Adrenal gland (tissue), 12 donors: ENCODE data around the gene SFRP5. TPM values are rescaled to one million over a fixed set of nuclear protein-coding genes. Genes with fewer than 3 reads are reported as not detected.
A peak's percentile ranks its signal among the peaks of the same experiment; 100 is the strongest.

ENCODE experiments used
- DNase-seq, 7 donors: peaks; one replicate each; pipeline ENCODE4 v3.0.0-alpha.2; 2019 to 2020
- H3K27ac ChIP-seq, 5 donors: fragments of 200-600 bp; sonication (generic) in 4 of 5; 1 replicate in 3 of 5; 2 replicates in 2 of 5; pipeline versions ENCODE4 v1.5.1 to v1.8.0; 2016 to 2020; ENCODE audit warnings: mild to moderate bottlenecking in 1 of 5
- H3K27me3 ChIP-seq: fragments of 200-600 bp; 2 replicates; pipeline ENCODE4 v1.8.0; 2021
- H3K36me3 ChIP-seq, 2 donors: fragments of 200-600 bp; replicated peaks in 1 of 2; 1 replicate in 1 of 2; 2 replicates in 1 of 2; pipeline versions ENCODE4 v1.5.1 to v1.8.0; 2018 to 2022
- H3K4me1 ChIP-seq, 2 donors: fragments of 200-600 bp; replicated peaks in 1 of 2; 1 replicate in 1 of 2; 2 replicates in 1 of 2; pipeline versions ENCODE4 v1.5.1 to v1.8.0; 2018 to 2021
- H3K4me3 ChIP-seq, 4 donors: fragments of 200-600 bp; sonication (generic) in 3 of 4; one replicate each; pipeline ENCODE4 v1.5.1; 2016 to 2018
- H3K9me3 ChIP-seq, 3 donors: fragments of 200-600 bp; sonication (generic) in 1 of 3; replicated peaks in 1 of 3; 1 replicate in 2 of 3; 2 replicates in 1 of 3; pipeline versions ENCODE4 v1.5.1 to v1.8.0; 2016 to 2021
- CTCF ChIP-seq, 6 experiments: fragments of 450-650 bp in 4 of 6; fragments of 200-600 bp in 2 of 6; sonication (generic) in 1 of 6; IDR thresholded peaks; 1 replicate in 5 of 6; 2 replicates in 1 of 6; pipeline versions ENCODE4 v1.5.1 to v1.8.0; 2016 to 2021; ENCODE audit warnings: antibody characterized with exemption in 6 of 6, mild to moderate bottlenecking in 2 of 6, moderate library complexity in 1 of 6
- POLR2A ChIP-seq, 2 donors: fragments of 450-650 bp; IDR thresholded peaks; one replicate each; pipeline ENCODE4 v1.6.1; 2017; ENCODE audit warnings: antibody characterized with exemption in 2 of 2, mild to moderate bottlenecking in 2 of 2, moderate library complexity in 1 of 2
- WGBS, 4 donors: extraction: QIAGEN DNeasy Blood & Tissue Kit in 2 of 4; methylation state at CpG; one replicate each; pipeline versions ENCODE4 v1.1.5 to v1.1.7; 2013 to 2017; 5-methylcytosine and 5-hydroxymethylcytosine counted together
- intact Hi-C, 2 donors: fragments of 100-400 bp; cut with DNase I; formaldehyde crosslinking; loops; one replicate each; pipeline versions ENCODE4 v1.14.1 to v1.15.0; 2022 to 2023
- polyA plus RNA-seq, 3 donors: library from polyadenylated mRNA; stranded (reverse); fragments of 200-250 nt in 2 of 3; fragments of 350-450 nt in 1 of 3; fragmentation: Illumina TruSeq in 1 of 3; extraction: RNeasy Lipid Tissue Mini Kit (QIAGEN cat#74804) in 1 of 3; gene quantifications; one replicate each; pipeline ENCODE4 v1.2.3, GENCODE V29; 2013 to 2014
- total RNA-seq, 9 donors: library from RNA; depleted of rRNA in 4 of 9; stranded (reverse); fragments of >200 nt in 4 of 9; fragments of 120-200 nt in 1 of 9; fragmentation: NEBNext Ultra II Directional in 1 of 9; extraction: Animal tissue kit (Norgen Biotek cat#: 25700) in 1 of 9; gene quantifications; one replicate each; pipeline versions ENCODE4 v1.1.0 to v1.2.4, GENCODE V29; 2013 to 2023
- donor health status: healthy with polysubstance abuse.
- donor health status: Bipolar disorder and iron deficiency.
- donor health status: DM: yes; HTN: yes; CAD: no.
- donor health status: DM: no; HTN: no; CAD: no.
- donor health status: DM: no; HTN: no; CAD: no.
- donor health status: DM: yes; HTN: yes; CAD: no.

SFRP5 gene
- total and polyA plus RNA-seq, 12 donors: 0.22 to 43.4 (median 5.2) TPM

GRCh38 chr10:97781618-97782331, 10.0 kb upstream of the SFRP5 start:
- peak overlapping the region in 3 of 5 donors; percentile 12 to 71 (median 68) for H3K27ac ChIP-seq

GRCh38 chr10:97780841-97781617, 9.2 kb upstream of the SFRP5 start:
- peaks cover 0 to 29% of the 10 kb centered on the region in 2 donors for H3K4me1 ChIP-seq
- no peaks in the 10 kb centered on the region for H3K36me3 ChIP-seq
- intact Hi-C loops: no loop called here
- H3K27me3 ChIP-seq: no peaks in the 10 kb centered on the region
- TF ChIP-seq CTCF (IDR thresholded peaks at IDR 0.05) (no peak), POLR2A (IDR thresholded peaks at IDR 0.05) (no peak)
- H3K4me3 ChIP-seq: no peak overlapping the region
- peak overlapping the region in 3 of 5 donors; percentile 12 to 71 (median 68) for H3K27ac ChIP-seq
- DNase-seq: no peak
- H3K9me3 ChIP-seq: no peaks in the 10 kb centered on the region
- 56 to 70% (median 61%) methylated on average over 6 to 7 of the region's 7 CpGs for WGBS, 4 donors

More at GRCh38 chr10:97781618-97782331, 10.0 kb upstream of the SFRP5 start:
- intact Hi-C loops: no loop called here
- H3K4me3 ChIP-seq: no peak overlapping the region
- no peaks in the 10 kb centered on the region for H3K9me3 ChIP-seq
- peak in 2 of 7 donors; percentile 21 to 66 for DNase-seq
- H3K4me1 ChIP-seq: peaks cover 0 to 29% of the 10 kb centered on the region in 2 donors
- TF ChIP-seq CTCF (IDR thresholded peaks at IDR 0.05) (no peak), POLR2A (IDR thresholded peaks at IDR 0.05) (no peak)
- H3K27me3 ChIP-seq: no peaks in the 10 kb centered on the region
- no peaks in the 10 kb centered on the region for H3K36me3 ChIP-seq
- WGBS, 4 donors: 50 to 61% (median 59%) methylated on average over 8 to 14 of the region's 14 CpGs

- no peak overlapping the region for H3K4me3 ChIP-seq
- peak overlapping the region in 1 of 5 donors; percentile 71 for H3K27ac ChIP-seq
- 87 to 91% (median 89%) methylated on average over 2 to 3 of the region's 3 CpGs for WGBS, 4 donors
- peaks cover 0 to 29% of the 10 kb centered on the region in 2 donors for H3K4me1 ChIP-seq
- no peaks in the 10 kb centered on the region for H3K36me3 ChIP-seq
- H3K9me3 ChIP-seq: no peaks in the 10 kb centered on the region
- no peaks in the 10 kb centered on the region for H3K27me3 ChIP-seq
- TF ChIP-seq CTCF (IDR thresholded peaks at IDR 0.05) (no peak), POLR2A (IDR thresholded peaks at IDR 0.05) (no peak)
- intact Hi-C loops: no loop called here
- DNase-seq: no peak
Observed at GRCh38 chr10:97779975-97780374, 8.2 kb upstream of the SFRP5 start.

- TF ChIP-seq POLR2A (IDR thresholded peaks at IDR 0.05): no peak
- no peak for TF ChIP-seq CTCF (IDR thresholded peaks at IDR 0.05)
- no peak for DNase-seq
- Histone ChIP-seq H3K4me1 (peaks cover 0 to 29% of the 10 kb centered on the region in 2 donors), H3K36me3 (no peaks in the 10 kb centered on the region), H3K27me3 (no peaks in the 10 kb centered on the region), H3K9me3 (no peaks in the 10 kb centered on the region), H3K4me3 (no peak overlapping the region), H3K27ac (no peak overlapping the region)
- intact Hi-C loops: no loop called here
- 72 to 82% (median 79%) methylated on average over 4 of the region's 4 CpGs for WGBS, 4 donors
Observed at GRCh38 chr10:97779492-97779891, 7.7 kb upstream of the SFRP5 start.
